ENCODE data around the gene SMIM31. TPM values are rescaled to one million over a fixed set of nuclear protein-coding genes. Genes with fewer than 3 reads are reported as not detected.

Gene SMIM31
- total RNA-seq, 1 experiment from 2014 or later: not detected

DNA sequence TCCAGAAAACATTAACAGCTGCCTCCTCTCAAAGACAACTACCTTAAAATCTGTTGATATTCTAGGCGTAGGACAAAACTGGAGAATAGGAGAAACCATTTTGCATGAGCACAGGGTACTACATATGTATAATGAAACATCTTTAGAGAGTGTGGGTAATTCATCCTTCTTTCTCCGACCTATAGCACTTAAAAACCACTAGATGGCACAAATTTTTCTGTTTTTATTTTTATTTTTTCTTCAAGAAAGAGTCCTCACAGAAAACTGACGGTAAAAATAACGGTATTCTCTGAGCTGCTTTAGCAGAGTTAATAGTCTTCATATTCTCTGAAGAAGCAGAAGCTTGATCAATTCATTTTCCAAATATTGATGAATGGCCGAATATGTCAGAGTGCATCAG lies 14.6 kb downstream of the SMIM31 start:
- Histone ChIP-seq H3K9ac (ENCODE audit: low read length) (no peak overlapping the region), H3K27ac (ENCODE audit: low read depth, low read length) (no peak overlapping the region), H3K4me3 (replicated peaks in 1 of 2; ENCODE audit: low read depth in 1 of 2, low read length in 2 of 2) (no peak overlapping the region), H3K36me3 (ENCODE audit: control insufficient read depth in 1 of 2, insufficient read depth in 2 of 2, low read length in 2 of 2) (no peaks in the 10 kb centered on the region), H4K20me1 (ENCODE audit: insufficient read depth) (no peaks in the 10 kb centered on the region), H3K27me3 (ENCODE audit: insufficient read depth, low read length) (no peaks in the 10 kb centered on the region), H2AFZ (ENCODE audit: low read depth, low read length, poor library complexity, severe bottlenecking) (no peak overlapping the region), H3K9me3 (ENCODE audit: control insufficient read depth in 1 of 2, insufficient read depth in 1 of 2, low read depth in 1 of 2, low read length in 2 of 2) (no peaks in the 10 kb centered on the region), H3K4me2 (ENCODE audit: low read length) (no peak overlapping the region), H3K4me1 (ENCODE audit: control insufficient read depth in 1 of 2, insufficient read depth in 2 of 2, low read length in 2 of 2) (no peaks in the 10 kb centered on the region), H3K9me2 (ENCODE audit: insufficient read depth) (no peaks in the 10 kb centered on the region), H3K79me2 (ENCODE audit: insufficient read depth, low read length) (no peaks in the 10 kb centered on the region)
- TF ChIP-seq, protein P1, sequence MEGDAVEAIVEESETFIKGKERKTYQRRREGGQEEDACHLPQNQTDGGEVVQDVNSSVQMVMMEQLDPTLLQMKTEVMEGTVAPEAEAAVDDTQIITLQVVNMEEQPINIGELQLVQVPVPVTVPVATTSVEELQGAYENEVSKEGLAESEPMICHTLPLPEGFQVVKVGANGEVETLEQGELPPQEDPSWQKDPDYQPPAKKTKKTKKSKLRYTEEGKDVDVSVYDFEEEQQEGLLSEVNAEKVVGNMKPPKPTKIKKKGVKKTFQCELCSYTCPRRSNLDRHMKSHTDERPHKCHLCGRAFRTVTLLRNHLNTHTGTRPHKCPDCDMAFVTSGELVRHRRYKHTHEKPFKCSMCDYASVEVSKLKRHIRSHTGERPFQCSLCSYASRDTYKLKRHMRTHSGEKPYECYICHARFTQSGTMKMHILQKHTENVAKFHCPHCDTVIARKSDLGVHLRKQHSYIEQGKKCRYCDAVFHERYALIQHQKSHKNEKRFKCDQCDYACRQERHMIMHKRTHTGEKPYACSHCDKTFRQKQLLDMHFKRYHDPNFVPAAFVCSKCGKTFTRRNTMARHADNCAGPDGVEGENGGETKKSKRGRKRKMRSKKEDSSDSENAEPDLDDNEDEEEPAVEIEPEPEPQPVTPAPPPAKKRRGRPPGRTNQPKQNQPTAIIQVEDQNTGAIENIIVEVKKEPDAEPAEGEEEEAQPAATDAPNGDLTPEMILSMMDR (IDR thresholded peaks at IDR 0.05 in 2 of 3, conservative IDR thresholded peaks at IDR 0.05 in 1 of 3; ENCODE audit: borderline replicate concordance in 1 of 3, insufficient read depth in 1 of 3, low read depth in 2 of 3, low read length in 2 of 3): peak; percentile 39 to 61 (median 48); a peak in 5 of 6 replicates
- no peak for TF ChIP-seq ELF1 (IDR thresholded peaks at IDR 0.05; ENCODE audit: borderline replicate concordance, low read depth)
- no peak for TF ChIP-seq MAX (IDR thresholded peaks at IDR 0.05)
- peak; percentile 39 for TF ChIP-seq RAD21 (IDR thresholded peaks at IDR 0.05; ENCODE audit: low read depth)
- DNase-seq (ENCODE audit: low read depth, low spot score) (peak; percentile 6), ATAC-seq (peak; percentile 79)
- ChIA-PET POLR2A (no interaction called here), RAD21 (ENCODE audit: low non-redundant PET in 1 of 2, low total read pairs in 2 of 2, uncharacterized antibody in 2 of 2, unreplicated experiment in 2 of 2) (interaction anchor here in 1 of 2 experiments (1.3 kb wide), 1 partner anchor 328 kb away, joined by 3 read pairs; no protein-coding TSS in a partner anchor), CTCF (interaction anchor here (1.3 to 2.1 kb wide), 5 partner anchors 8 to 328 kb away, joined by 4 to 21 read pairs (median 5); no protein-coding TSS in a partner anchor)
- intact Hi-C loops (cut with micrococcal nuclease): loop anchor here (1.0 to 2.0 kb wide), 2 partner anchors 229 to 328 kb away; no protein-coding TSS in a partner anchor
- no TSS peak for BruUV-seq (replicated peaks)

DNA sequence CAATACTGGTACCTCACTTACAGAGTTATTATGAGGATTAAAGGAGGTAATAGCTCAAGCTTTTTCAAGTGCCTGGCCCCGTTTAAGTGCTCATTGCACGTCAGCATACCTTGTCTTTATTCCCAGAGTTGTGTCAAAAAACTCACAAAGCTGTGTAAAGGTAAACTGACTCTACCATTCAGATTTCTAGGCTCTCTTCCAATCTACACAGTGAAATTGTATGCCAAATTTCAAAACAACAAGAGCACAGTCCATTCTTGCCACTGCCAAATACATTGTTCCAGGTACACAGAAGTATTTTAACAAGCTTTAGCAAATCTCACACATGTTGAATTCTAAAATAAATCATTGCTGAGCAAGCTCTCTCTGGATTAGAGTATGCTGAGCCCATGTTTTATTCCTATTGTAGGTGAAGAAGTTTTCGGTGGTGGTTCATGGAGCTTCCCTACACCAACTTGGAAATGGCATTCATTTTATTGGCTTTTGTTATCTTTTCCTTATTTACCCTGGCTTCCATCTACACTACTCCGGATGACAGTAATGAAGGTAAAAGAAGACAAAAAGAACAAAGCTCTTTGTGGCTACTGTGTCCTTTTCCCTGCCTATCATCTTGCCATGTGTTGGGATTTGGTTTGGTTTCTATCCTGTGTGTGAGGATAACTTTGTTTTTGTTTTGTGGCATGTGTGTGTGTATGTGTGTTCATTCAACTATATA lies 16.2 kb downstream of the SMIM31 start:
- no TSS peak for BruUV-seq (replicated peaks)

More for the DNA sequence above, 16.2 kb downstream of the SMIM31 start:
- Histone ChIP-seq H2AFZ (ENCODE audit: low read depth, low read length, poor library complexity, severe bottlenecking) (no peak overlapping the region), H3K9me2 (ENCODE audit: insufficient read depth) (no peaks in the 10 kb centered on the region), H3K27ac (ENCODE audit: low read depth, low read length) (no peak overlapping the region), H4K20me1 (ENCODE audit: insufficient read depth) (no peaks in the 10 kb centered on the region), H3K36me3 (ENCODE audit: control insufficient read depth in 1 of 2, insufficient read depth in 2 of 2, low read length in 2 of 2) (no peaks in the 10 kb centered on the region), H3K9ac (ENCODE audit: low read length) (no peak overlapping the region), H3K4me2 (ENCODE audit: low read length) (no peak overlapping the region), H3K4me3 (replicated peaks in 1 of 2; ENCODE audit: low read depth in 1 of 2, low read length in 2 of 2) (no peak overlapping the region), H3K9me3 (ENCODE audit: control insufficient read depth in 1 of 2, insufficient read depth in 1 of 2, low read depth in 1 of 2, low read length in 2 of 2) (no peaks in the 10 kb centered on the region), H3K4me1 (ENCODE audit: control insufficient read depth in 1 of 2, insufficient read depth in 2 of 2, low read length in 2 of 2) (no peaks in the 10 kb centered on the region), H3K27me3 (ENCODE audit: insufficient read depth, low read length) (no peaks in the 10 kb centered on the region), H3K79me2 (ENCODE audit: insufficient read depth, low read length) (no peaks in the 10 kb centered on the region)
- intact Hi-C loops (cut with micrococcal nuclease): no loop called here
- RAD21 ChIA-PET (ENCODE audit: low non-redundant PET in 1 of 2, low total read pairs in 2 of 2, uncharacterized antibody in 2 of 2, unreplicated experiment in 2 of 2): no interaction called here
- no peak for DNase-seq (ENCODE audit: low read depth, low spot score)
- no peak for ATAC-seq
- CTCF ChIA-PET: no interaction called here
- TF ChIP-seq POLR2AphosphoS5 (IDR thresholded peaks at IDR 0.05; ENCODE audit: low read depth, low read length): no peak
- no peak for TF ChIP-seq RAD21 (IDR thresholded peaks at IDR 0.05; ENCODE audit: low read depth)
- POLR2A ChIA-PET: no interaction called here

Data from HCT116 (cell line).